ENCODE results near the gene STARD3NL. TPM values are rescaled to one million over a fixed set of nuclear protein-coding genes. Genes with fewer than 3 reads are reported as not detected.

STARD3NL gene
- polyA plus RNA-seq, 3 donors, result 36.6 to 100 (median 86.8) TPM

DNA sequence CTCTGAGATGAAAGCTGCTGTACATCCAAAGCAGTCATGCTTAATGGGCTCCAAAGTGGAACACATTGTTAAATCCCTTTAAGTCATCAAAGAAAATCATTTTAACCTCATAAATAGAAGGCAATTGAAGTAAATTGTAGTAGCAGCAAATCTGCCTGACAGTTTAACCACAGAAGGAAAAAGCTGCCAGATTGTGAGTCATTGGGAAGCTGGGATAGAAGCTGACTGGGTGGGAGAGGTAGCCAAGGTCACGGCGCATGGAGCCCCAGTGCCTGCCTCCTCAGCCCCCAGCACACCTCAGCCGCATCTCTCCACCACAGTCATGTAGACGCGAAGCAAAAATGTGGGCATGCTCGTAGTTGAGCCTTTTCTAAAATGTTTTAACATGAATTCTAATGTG lies 51.3 kb downstream of the STARD3NL start:
- WGBS (ENCODE audit: insufficient coverage), result 88% methylated on average over 3 of the region's 6 CpGs
- no peak overlapping the region for H3K27ac ChIP-seq (ENCODE audit: low read depth in 1 of 2, low read length in 2 of 2)
- intact Hi-C loops (cut with micrococcal nuclease), result no loop called here
- H3K9me3 ChIP-seq (replicated peaks in 1 of 2; ENCODE audit: control insufficient read depth in 1 of 2, insufficient read depth in 1 of 2, low read length in 2 of 2), result no peaks in the 10 kb centered on the region
- H3K9ac ChIP-seq (ENCODE audit: insufficient read depth, low read length, poor library complexity, severe bottlenecking), result no peak overlapping the region
- H3K9me3 Mint-ChIP-seq, result no peaks in the 10 kb centered on the region
- no peaks in the 10 kb centered on the region for H3K27me3 ChIP-seq (ENCODE audit: control insufficient read depth in 2 of 2, insufficient read depth in 2 of 2, low read length in 2 of 2)
- no peak for DNase-seq
- H3K79me2 ChIP-seq (ENCODE audit: insufficient read depth, low read length), result peaks cover 3% of the 10 kb centered on the region
- H3K4me3 ChIP-seq (replicated peaks in 1 of 3; ENCODE audit: low read depth in 2 of 3, low read length in 3 of 3), result no peak overlapping the region
- TF ChIP-seq, protein P1, sequence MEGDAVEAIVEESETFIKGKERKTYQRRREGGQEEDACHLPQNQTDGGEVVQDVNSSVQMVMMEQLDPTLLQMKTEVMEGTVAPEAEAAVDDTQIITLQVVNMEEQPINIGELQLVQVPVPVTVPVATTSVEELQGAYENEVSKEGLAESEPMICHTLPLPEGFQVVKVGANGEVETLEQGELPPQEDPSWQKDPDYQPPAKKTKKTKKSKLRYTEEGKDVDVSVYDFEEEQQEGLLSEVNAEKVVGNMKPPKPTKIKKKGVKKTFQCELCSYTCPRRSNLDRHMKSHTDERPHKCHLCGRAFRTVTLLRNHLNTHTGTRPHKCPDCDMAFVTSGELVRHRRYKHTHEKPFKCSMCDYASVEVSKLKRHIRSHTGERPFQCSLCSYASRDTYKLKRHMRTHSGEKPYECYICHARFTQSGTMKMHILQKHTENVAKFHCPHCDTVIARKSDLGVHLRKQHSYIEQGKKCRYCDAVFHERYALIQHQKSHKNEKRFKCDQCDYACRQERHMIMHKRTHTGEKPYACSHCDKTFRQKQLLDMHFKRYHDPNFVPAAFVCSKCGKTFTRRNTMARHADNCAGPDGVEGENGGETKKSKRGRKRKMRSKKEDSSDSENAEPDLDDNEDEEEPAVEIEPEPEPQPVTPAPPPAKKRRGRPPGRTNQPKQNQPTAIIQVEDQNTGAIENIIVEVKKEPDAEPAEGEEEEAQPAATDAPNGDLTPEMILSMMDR (IDR thresholded peaks at IDR 0.05), result no peak
- H3K4me1 ChIP-seq (ENCODE audit: control insufficient read depth in 1 of 2, insufficient read depth in 2 of 2, low read length in 2 of 2), result peaks cover 14 to 26% of the 10 kb centered on the region in 2 donors
- no peak overlapping the region for H3K4me2 ChIP-seq (replicated peaks; ENCODE audit: extremely low read depth, low read length, poor library complexity, severe bottlenecking)
- H3K27me3 Mint-ChIP-seq (ENCODE audit: low read depth in 3 of 3), result no peaks in the 10 kb centered on the region
- no peaks in the 10 kb centered on the region for H4K20me1 ChIP-seq (ENCODE audit: insufficient read depth, low read length)
- peaks cover 44% of the 10 kb centered on the region for H3K4me1 Mint-ChIP-seq
- no peak overlapping the region for H3K4me3 Mint-ChIP-seq
- peak overlapping the region in 1 of 7 donors; percentile 18 for H3K27ac Mint-ChIP-seq
- peaks cover 57 to 58% of the 10 kb centered on the region in 2 donors for H3K36me3 Mint-ChIP-seq
- peaks cover 18 to 47% of the 10 kb centered on the region in 2 donors for H3K36me3 ChIP-seq (replicated peaks in 1 of 2; ENCODE audit: control insufficient read depth in 1 of 2, insufficient read depth in 2 of 2, low read length in 2 of 2)
- H2AFZ ChIP-seq (ENCODE audit: insufficient read depth, low read depth, low read length, poor library complexity, severe bottlenecking), result no peak overlapping the region

DNA sequence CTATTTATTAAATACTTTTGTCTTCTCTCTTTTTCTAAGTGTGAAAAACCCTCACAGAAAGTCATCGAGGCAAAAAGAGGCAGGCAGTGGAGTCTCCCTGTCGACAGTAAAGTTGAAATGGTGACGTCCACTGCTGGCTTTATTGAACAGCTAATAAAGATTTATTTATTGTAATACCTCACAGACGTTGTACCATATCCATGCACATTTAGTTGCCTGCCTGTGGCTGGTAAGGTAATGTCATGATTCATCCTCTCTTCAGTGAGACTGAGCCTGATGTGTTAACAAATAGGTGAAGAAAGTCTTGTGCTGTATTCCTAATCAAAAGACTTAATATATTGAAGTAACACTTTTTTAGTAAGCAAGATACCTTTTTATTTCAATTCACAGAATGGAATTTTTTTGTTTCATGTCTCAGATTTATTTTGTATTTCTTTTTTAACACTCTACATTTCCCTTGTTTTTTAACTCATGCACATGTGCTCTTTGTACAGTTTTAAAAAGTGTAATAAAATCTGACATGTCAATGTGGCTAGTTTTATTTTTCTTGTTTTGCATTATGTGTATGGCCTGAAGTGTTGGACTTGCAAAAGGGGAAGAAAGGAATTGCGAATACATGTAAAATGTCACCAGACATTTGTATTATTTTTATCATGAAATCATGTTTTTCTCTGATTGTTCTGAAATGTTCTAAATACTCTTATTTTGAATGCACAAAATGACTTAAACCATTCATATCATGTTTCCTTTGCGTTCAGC lies 52.0 kb downstream of the STARD3NL start:
- Histone ChIP-seq H3K27me3 (ENCODE audit: control insufficient read depth in 2 of 2, insufficient read depth in 2 of 2, low read length in 2 of 2) (no peaks in the 10 kb centered on the region), H3K4me2 (replicated peaks; ENCODE audit: extremely low read depth, low read length, poor library complexity, severe bottlenecking) (no peak overlapping the region), H3K9me3 (replicated peaks in 1 of 2; ENCODE audit: control insufficient read depth in 1 of 2, insufficient read depth in 1 of 2, low read length in 2 of 2) (no peaks in the 10 kb centered on the region), H4K20me1 (ENCODE audit: insufficient read depth, low read length) (no peaks in the 10 kb centered on the region), H2AFZ (ENCODE audit: insufficient read depth, low read depth, low read length, poor library complexity, severe bottlenecking) (no peak overlapping the region), H3K27ac (ENCODE audit: low read depth in 1 of 2, low read length in 2 of 2) (no peak overlapping the region), H3K4me3 (replicated peaks in 1 of 3; ENCODE audit: low read depth in 2 of 3, low read length in 3 of 3) (no peak overlapping the region), H3K36me3 (replicated peaks in 1 of 2; ENCODE audit: control insufficient read depth in 1 of 2, insufficient read depth in 2 of 2, low read length in 2 of 2) (peaks cover 18 to 41% of the 10 kb centered on the region in 2 donors), H3K9ac (ENCODE audit: insufficient read depth, low read length, poor library complexity, severe bottlenecking) (no peak overlapping the region), H3K79me2 (ENCODE audit: insufficient read depth, low read length) (peaks cover 3% of the 10 kb centered on the region), H3K4me1 (ENCODE audit: control insufficient read depth in 1 of 2, insufficient read depth in 2 of 2, low read length in 2 of 2) (peaks cover 14 to 29% of the 10 kb centered on the region in 2 donors)
- Mint-ChIP-seq H3K27ac (peak overlapping the region in 2 of 7 donors; percentile 1 to 37), H3K27me3 (ENCODE audit: low read depth in 3 of 3) (no peaks in the 10 kb centered on the region), H3K4me1 (peaks cover 45% of the 10 kb centered on the region), H3K36me3 (peaks cover 53 to 54% of the 10 kb centered on the region in 2 donors), H3K9me3 (no peaks in the 10 kb centered on the region), H3K4me3 (no peak overlapping the region)
- no CpG with 5 or more reads among the region's 6 CpGs for WGBS (ENCODE audit: insufficient coverage)
- TF ChIP-seq, protein P1 (IDR thresholded peaks at IDR 0.05), result no peak
- intact Hi-C loops (cut with micrococcal nuclease), result no loop called here
- no peak for DNase-seq
